Measurements from ENCODE around the gene CFAP45.

DNA sequence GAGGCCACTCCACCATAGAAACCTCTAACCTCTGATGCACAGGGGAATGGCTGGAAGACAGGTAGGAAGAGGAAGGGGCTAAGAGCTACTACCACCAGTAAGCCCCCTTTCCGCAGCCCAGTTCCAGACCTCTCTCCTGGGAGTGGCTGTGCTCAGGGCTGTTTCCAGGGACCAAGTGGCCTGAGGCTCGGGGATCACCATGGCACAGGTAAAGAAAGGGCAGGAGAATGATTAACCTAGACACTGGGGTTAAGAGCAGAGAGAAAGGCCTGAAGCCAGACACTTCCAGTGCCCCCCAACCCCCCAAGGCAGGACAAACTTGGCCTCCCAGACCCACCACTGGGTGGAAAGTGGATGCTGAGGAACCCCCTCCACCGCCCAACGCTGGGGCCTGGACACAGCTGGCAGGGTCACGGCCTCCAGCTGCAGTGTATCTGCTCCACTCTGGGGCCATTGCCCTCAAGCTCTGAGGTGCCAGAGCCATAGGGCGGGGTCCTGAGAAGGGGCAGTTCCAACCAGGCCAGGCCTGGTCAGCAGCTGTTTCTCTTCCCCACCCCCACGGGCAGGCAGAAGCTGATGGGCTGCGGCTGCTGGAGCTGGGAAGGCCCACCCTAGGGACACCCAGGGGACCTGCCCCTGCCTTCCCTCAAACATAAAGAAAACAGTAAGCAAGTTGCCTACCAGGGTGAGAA lies 22.7 kb upstream of the CFAP45 start:
- TF ChIP-seq POLR2A (IDR thresholded peaks at IDR 0.05; ENCODE audit: low read depth, low read length) (peak; percentile 42), POLR2AphosphoS5 (IDR thresholded peaks at IDR 0.05; ENCODE audit: low read depth, low read length) (no peak)

Data from GM12892 (cell line).